Brain microvascular endothelial cell (primary cell): ENCODE data around the gene ST14.

Source experiments
- DNase-seq: peaks from one replicate; pipeline ENCODE4 v3.0.0-alpha.2; 2020
- H3K27ac ChIP-seq: fragments of 250-450 bp; sonication (Bioruptor Pico); 2 replicates; pipeline ENCODE4 v1.5.1; 2020; ENCODE audit warnings: mild to moderate bottlenecking, moderate library complexity
- H3K27me3 ChIP-seq: fragments of 250-450 bp; sonication (Bioruptor Pico); replicated peaks from 2 replicates; pipeline ENCODE4 v1.5.1; 2020; ENCODE audit warnings: mild to moderate bottlenecking
- H3K36me3 ChIP-seq: fragments of 250-450 bp; sonication (Bioruptor Pico); replicated peaks from 2 replicates; pipeline ENCODE4 v1.5.1; 2020; ENCODE audit warnings: mild to moderate bottlenecking
- H3K4me3 ChIP-seq: 2 replicates; pipeline ENCODE4 v1.5.1; 2011; ENCODE audit warnings: low read depth, mild to moderate bottlenecking, control low read depth, low read length, moderate library complexity
- in situ Hi-C: cut with HindIII; loops from 2 replicates; pipeline ENCODE4 v1.10.0; 2017; ENCODE audit warnings: low sequenced_read_pairs, low pct_ligation_motif_present
- TF ChIP-seq, protein P1 (sequence below): IDR thresholded peaks from 2 replicates; pipeline ENCODE4 v1.5.1; 2011; ENCODE audit warnings: low read depth, mild to moderate bottlenecking, moderate library complexity, low read length, control low read depth, inconsistent platforms; ENCODE audit errors: missing control alignments

ST14 gene

DNA sequence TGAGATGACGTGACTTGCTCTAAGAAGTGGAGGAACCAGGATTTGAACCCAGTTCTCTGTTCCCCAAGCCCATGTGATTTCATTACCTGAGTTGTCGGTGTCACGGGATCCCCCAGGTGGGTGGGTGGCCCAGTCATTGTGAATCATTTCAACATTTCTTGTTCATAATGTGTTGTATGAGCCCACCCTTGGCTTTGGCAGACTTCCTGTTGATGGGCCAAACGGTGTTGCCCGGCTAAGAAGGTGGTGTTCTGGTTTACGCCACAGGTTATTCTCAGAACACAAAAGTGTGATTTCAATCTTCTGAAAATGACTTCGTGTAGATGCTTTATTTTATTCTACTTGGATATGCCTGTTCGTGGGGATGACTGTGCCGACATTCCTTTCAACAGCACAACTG, 21.6 kb upstream of the ST14 start:
- in situ Hi-C loops = loop anchor here (25.0 kb wide), 1 partner anchor 201 kb away; no protein-coding TSS in a partner anchor
- Histone ChIP-seq H3K27ac (no peak overlapping the region), H3K4me3 (no peak overlapping the region), H3K36me3 (peaks cover 48% of the 10 kb centered on the region), H3K27me3 (no peaks in the 10 kb centered on the region)
- TF ChIP-seq, protein P1, sequence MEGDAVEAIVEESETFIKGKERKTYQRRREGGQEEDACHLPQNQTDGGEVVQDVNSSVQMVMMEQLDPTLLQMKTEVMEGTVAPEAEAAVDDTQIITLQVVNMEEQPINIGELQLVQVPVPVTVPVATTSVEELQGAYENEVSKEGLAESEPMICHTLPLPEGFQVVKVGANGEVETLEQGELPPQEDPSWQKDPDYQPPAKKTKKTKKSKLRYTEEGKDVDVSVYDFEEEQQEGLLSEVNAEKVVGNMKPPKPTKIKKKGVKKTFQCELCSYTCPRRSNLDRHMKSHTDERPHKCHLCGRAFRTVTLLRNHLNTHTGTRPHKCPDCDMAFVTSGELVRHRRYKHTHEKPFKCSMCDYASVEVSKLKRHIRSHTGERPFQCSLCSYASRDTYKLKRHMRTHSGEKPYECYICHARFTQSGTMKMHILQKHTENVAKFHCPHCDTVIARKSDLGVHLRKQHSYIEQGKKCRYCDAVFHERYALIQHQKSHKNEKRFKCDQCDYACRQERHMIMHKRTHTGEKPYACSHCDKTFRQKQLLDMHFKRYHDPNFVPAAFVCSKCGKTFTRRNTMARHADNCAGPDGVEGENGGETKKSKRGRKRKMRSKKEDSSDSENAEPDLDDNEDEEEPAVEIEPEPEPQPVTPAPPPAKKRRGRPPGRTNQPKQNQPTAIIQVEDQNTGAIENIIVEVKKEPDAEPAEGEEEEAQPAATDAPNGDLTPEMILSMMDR = no peak
- DNase-seq = no peak

DNA sequence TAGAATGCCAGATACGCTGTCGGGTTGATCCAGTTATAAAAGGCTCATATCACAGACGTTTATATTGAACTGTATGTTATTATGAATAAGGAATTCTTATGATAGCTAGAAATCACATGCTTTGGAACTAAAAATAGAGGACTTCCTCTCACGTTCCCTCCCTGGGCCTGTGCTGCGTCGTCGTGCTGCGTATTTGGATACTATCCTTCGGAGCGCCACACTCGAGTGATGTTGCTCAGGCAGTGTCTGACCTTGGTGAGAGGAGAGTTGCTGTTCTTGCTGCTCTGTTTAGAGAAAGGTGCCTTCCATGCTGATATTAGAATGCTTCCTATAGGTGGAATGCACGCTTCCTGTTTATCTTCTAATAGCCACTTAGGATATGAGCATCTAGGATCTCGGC, 20.2 kb upstream of the ST14 start:
- in situ Hi-C loops = loop anchor here (25.0 kb wide), 1 partner anchor 202 kb away; no protein-coding TSS in a partner anchor
- H3K27me3 ChIP-seq = no peaks in the 10 kb centered on the region
- TF ChIP-seq, protein P1 = no peak
- DNase-seq = no peak
- peaks cover 44% of the 10 kb centered on the region for H3K36me3 ChIP-seq
- H3K27ac ChIP-seq = no peak overlapping the region
- H3K4me3 ChIP-seq = no peak overlapping the region

DNA sequence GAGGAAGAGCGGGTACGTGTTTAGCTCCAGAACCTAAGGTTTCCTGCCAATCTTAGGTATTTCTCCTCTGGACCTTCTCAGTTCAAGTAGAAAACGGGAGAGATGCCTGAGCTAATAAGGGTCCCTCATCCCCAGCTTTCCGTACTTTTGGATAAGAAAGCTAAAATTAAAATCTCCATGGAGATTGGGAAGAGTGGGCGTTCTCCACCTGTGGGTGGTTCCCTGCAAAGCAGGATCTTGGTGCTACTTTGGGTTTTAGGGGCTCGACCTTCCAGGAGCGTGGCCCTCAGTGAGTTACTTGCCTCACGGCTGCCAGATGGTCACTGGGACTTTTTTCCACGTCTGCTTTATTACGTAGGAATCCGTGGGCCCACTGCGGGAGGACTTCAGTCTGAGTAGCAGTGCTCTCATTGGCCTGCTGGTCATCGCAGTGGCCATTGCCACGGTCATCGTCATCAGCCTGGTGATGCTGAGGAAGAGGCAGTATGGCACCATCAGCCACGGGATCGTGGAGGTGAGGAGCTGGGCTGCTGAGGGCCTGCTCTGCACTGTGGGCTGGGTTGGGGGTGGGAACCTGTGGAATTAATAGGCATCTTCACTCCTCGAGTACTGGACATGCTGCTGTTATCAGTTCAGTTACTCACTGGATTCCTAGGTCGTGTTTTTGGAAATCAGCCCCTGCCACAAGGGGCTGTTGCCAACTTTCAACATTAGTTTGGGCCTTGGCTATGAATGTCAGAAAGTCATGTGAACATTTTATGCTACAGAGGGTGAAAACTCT, 17.8 kb upstream of the ST14 start:
- Histone ChIP-seq H3K36me3 (peaks cover 44% of the 10 kb centered on the region), H3K27ac (no peak overlapping the region), H3K4me3 (no peak overlapping the region), H3K27me3 (no peaks in the 10 kb centered on the region)
- TF ChIP-seq, protein P1 = no peak
- DNase-seq = no peak
- in situ Hi-C loops = loop anchor here (25.0 kb wide), 1 partner anchor 204 kb away; no protein-coding TSS in a partner anchor

DNA sequence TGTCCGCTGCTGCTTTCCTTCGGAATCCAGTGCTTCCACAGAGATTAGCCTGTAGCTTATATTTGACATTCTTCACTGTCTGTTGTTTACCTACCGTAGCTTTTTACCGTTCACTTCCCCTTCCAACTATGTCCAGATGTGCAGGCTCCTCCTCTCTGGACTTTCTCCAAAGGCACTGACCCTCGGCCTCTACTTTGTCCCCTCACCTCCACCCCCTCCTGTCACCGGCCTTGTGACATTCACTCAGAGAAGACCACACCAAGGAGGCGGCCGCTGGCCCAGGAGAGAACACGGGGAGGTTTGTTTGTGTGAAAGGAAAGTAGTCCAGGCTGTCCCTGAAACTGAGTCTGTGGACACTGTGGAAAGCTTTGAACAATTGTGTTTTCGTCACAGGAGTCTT, 15.4 kb upstream of the ST14 start:
- H3K4me3 ChIP-seq = no peak overlapping the region
- peaks cover 30% of the 10 kb centered on the region for H3K36me3 ChIP-seq
- no peak for DNase-seq
- H3K27me3 ChIP-seq = no peaks in the 10 kb centered on the region
- in situ Hi-C loops = loop anchor here (25.0 kb wide), 1 partner anchor 207 kb away; no protein-coding TSS in a partner anchor
- no peak overlapping the region for H3K27ac ChIP-seq
- TF ChIP-seq, protein P1 = no peak

DNA sequence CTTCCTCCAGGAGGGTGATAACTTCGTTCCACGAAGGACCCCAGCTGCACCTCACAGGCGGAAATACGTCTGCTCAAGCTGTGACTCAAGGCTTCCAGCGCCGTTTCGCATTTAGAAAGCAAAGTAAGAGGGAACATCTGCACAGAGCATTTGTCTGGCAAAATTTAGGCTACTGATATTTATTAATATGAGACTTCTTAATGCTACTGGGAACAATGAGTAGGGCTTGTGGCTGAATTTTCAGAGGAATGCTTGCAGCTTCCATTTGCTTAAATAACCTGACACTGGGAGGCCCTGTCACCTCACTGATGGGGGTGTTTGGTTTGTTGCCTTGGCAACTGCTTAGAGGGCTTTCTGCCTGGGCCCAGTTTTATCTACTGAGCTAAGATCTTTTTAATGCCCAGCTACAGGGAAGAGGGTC, 14.7 kb upstream of the ST14 start:
- TF ChIP-seq, protein P1 = no peak
- H3K36me3 ChIP-seq = peaks cover 30% of the 10 kb centered on the region
- in situ Hi-C loops = loop anchor here (25.0 kb wide), 1 partner anchor 208 kb away; no protein-coding TSS in a partner anchor
- no peak for DNase-seq
- H3K27me3 ChIP-seq = no peaks in the 10 kb centered on the region
- H3K27ac ChIP-seq = no peak overlapping the region
- no peak overlapping the region for H3K4me3 ChIP-seq
